ENCODE data around the gene IQCK.

DNA sequence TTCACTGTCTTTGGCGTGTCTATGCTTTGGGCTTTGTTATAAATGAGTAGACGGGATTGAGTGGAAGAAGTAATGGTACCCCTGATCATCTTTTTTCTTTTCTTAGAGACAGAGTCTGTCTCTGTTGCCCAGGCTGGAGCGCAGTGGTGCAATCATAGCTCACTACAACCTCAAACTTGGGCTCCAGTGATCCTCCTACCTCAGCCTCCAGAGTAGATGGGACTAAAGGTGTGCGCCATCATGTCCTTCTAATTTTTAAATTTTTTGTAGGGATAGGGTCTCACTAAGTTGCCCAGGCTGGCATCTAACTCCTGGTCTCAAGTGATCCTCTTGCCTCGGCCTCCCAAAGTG lies 181.5 kb downstream of the IQCK start:
- TF ChIP-seq, protein P1, sequence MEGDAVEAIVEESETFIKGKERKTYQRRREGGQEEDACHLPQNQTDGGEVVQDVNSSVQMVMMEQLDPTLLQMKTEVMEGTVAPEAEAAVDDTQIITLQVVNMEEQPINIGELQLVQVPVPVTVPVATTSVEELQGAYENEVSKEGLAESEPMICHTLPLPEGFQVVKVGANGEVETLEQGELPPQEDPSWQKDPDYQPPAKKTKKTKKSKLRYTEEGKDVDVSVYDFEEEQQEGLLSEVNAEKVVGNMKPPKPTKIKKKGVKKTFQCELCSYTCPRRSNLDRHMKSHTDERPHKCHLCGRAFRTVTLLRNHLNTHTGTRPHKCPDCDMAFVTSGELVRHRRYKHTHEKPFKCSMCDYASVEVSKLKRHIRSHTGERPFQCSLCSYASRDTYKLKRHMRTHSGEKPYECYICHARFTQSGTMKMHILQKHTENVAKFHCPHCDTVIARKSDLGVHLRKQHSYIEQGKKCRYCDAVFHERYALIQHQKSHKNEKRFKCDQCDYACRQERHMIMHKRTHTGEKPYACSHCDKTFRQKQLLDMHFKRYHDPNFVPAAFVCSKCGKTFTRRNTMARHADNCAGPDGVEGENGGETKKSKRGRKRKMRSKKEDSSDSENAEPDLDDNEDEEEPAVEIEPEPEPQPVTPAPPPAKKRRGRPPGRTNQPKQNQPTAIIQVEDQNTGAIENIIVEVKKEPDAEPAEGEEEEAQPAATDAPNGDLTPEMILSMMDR (IDR thresholded peaks at IDR 0.05) = peak in 1 of 7 experiments; percentile 0
- TF ChIP-seq POLR2AphosphoS5 (IDR thresholded peaks at IDR 0.05) (no peak), POLR2A (IDR thresholded peaks at IDR 0.05) (no peak), EP300 (IDR thresholded peaks at IDR 0.05) (no peak)

All from stomach (tissue), 4 donors.